ENCODE measurements around the gene ITM2A.

The ITM2A gene

GRCh38 chrX:79366873-79367749 lies at the start of gene ITM2A:
Gene ITM2A, minus strand, starts transcription at chrX:79367334. Its CDS starts 119 bp downstream, at chrX:79367215.
- DNase-seq (ENCODE audit: low read depth in 4 of 4, low spot score in 1 of 4): peak; percentile 9 to 46 (median 24)

GRCh38 chrX:79415056-79415455 lies 47.9 kb upstream of the ITM2A start:
- DNase-seq (ENCODE audit: low read depth in 4 of 4, low spot score in 1 of 4): no peak

GRCh38 chrX:79413963-79414362 lies 46.8 kb upstream of the ITM2A start:
- DNase-seq (ENCODE audit: low read depth in 4 of 4, low spot score in 1 of 4): no peak

- no peak for DNase-seq (ENCODE audit: low read depth in 4 of 4, low spot score in 1 of 4)
Observed at GRCh38 chrX:79412972-79413371, 45.8 kb upstream of the ITM2A start.

GRCh38 chrX:79412166-79412565 lies 45.0 kb upstream of the ITM2A start:
- DNase-seq (ENCODE audit: low read depth in 4 of 4, low spot score in 1 of 4): no peak

- DNase-seq (ENCODE audit: low read depth in 4 of 4, low spot score in 1 of 4): no peak
Observed at GRCh38 chrX:79409657-79410056, 42.5 kb upstream of the ITM2A start.

GRCh38 chrX:79408623-79409322 lies 41.6 kb upstream of the ITM2A start:
- no peak for DNase-seq (ENCODE audit: low read depth in 4 of 4, low spot score in 1 of 4)

- no peak for DNase-seq (ENCODE audit: low read depth in 4 of 4, low spot score in 1 of 4)
Observed at GRCh38 chrX:79400623-79401022, 33.5 kb upstream of the ITM2A start.

- DNase-seq (ENCODE audit: low read depth in 4 of 4, low spot score in 1 of 4): no peak
Observed at GRCh38 chrX:79375340-79375739, 8.2 kb upstream of the ITM2A start.

- DNase-seq (ENCODE audit: low read depth in 4 of 4, low spot score in 1 of 4): no peak
Observed at GRCh38 chrX:79371640-79372039, 4.5 kb upstream of the ITM2A start.

GRCh38 chrX:79371101-79371500 lies 4.0 kb upstream of the ITM2A start:
- no peak for DNase-seq (ENCODE audit: low read depth in 4 of 4, low spot score in 1 of 4)

- DNase-seq (ENCODE audit: low read depth in 4 of 4, low spot score in 1 of 4): no peak
Observed at GRCh38 chrX:79369871-79370270, 2.7 kb upstream of the ITM2A start.

- no peak for DNase-seq (ENCODE audit: low read depth in 4 of 4, low spot score in 1 of 4)
Observed at GRCh38 chrX:79368441-79368840, 1.3 kb upstream of the ITM2A start.

GRCh38 chrX:79367907-79368306 lies 773 bp upstream of the ITM2A start:
- no peak for DNase-seq (ENCODE audit: low read depth in 4 of 4, low spot score in 1 of 4)

- DNase-seq (ENCODE audit: low read depth in 4 of 4, low spot score in 1 of 4): no peak
Observed at GRCh38 chrX:79366556-79366872, 620 bp downstream of the ITM2A start.

- DNase-seq (ENCODE audit: low read depth in 4 of 4, low spot score in 1 of 4): no peak
Observed at GRCh38 chrX:79365591-79365990, 1.5 kb downstream of the ITM2A start.

- no peak for DNase-seq (ENCODE audit: low read depth in 4 of 4, low spot score in 1 of 4)
Observed at GRCh38 chrX:79364306-79364705, 2.8 kb downstream of the ITM2A start.

GRCh38 chrX:79361192-79361870 lies 5.8 kb downstream of the ITM2A start:
- DNase-seq (ENCODE audit: low read depth in 4 of 4, low spot score in 1 of 4): no peak

- DNase-seq (ENCODE audit: low read depth in 4 of 4, low spot score in 1 of 4): no peak
Observed at GRCh38 chrX:79336869-79337815, 30.0 kb downstream of the ITM2A start.

GRCh38 chrX:79330022-79330421 lies 37.1 kb downstream of the ITM2A start:
- no peak for DNase-seq (ENCODE audit: low read depth in 4 of 4, low spot score in 1 of 4)
